ENCODE data around the gene MPIG6B.

MPIG6B gene

DNA sequence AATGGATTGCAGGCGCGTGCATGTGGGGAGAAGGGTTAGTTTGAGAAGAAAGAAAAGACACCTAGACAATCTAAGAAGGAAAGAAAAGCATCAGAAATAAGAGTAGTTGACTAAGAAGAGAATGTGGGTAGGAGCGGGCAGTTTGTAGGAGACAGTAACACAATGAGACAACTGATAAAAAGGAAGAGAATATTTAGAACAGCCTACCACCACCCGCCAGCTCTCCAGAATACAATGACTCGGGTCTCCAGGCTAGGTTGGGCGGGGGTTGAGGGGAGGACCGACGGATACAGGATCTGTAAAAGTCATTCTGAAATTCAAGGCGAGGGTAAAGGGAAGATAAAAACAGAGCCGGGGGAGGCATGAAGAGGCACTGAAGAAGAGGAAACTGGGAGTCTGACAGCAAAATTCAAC, 20.8 kb upstream of the MPIG6B start:
- TF ChIP-seq, protein P1, sequence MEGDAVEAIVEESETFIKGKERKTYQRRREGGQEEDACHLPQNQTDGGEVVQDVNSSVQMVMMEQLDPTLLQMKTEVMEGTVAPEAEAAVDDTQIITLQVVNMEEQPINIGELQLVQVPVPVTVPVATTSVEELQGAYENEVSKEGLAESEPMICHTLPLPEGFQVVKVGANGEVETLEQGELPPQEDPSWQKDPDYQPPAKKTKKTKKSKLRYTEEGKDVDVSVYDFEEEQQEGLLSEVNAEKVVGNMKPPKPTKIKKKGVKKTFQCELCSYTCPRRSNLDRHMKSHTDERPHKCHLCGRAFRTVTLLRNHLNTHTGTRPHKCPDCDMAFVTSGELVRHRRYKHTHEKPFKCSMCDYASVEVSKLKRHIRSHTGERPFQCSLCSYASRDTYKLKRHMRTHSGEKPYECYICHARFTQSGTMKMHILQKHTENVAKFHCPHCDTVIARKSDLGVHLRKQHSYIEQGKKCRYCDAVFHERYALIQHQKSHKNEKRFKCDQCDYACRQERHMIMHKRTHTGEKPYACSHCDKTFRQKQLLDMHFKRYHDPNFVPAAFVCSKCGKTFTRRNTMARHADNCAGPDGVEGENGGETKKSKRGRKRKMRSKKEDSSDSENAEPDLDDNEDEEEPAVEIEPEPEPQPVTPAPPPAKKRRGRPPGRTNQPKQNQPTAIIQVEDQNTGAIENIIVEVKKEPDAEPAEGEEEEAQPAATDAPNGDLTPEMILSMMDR (IDR thresholded peaks at IDR 0.05), result no peak
- no peak for DNase-seq

DNA sequence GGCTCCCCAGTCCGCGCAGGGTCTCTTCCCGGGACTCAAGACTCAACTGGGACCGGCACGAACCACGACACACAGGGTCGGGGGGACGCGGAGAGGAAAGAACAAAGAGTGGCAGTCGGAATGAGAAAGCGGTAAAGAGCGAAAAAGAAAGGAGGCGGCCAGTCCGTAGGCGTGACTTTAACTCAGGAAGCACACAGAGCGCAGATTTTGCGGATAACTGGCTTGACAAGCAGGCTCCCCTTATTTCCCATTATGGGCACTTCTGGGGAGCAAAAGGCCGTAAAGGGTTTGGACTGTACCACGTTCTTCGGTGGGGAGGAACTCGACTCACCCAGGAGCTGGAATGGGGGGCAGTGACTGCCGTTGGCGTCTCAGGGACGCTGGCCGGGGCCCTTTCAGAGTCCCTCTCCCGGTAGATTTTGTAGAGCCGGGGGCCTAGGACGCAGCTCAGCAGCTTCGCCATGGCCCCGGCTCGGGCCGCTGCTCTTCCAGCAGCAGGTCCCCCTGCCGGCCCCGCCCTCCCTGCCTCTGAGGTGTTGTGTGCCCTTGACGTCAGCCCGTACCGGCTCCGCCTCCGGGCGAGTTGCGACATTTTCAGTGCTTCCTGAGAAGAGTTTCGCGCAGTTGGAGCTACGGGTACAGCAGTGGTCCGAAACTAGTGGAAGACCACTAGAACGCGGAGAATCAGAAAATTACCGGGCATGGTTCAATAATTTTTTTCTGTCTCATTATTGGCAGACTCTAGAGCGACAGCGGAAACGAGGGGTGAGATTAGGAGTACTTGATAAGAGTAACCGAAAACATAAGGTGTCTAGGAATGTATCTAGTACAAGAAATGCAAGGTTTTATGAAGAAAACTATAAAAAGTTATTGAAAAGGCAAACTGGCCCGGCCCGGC, 20.1 kb upstream of the MPIG6B start, which contains the start of gene ABHD16A:
Gene ABHD16A (minus strand): TSS at position 506 of the 898 bp plus-strand sequence. CDS start 43 bp downstream, at position 463.
- Histone ChIP-seq H3K27me3 (no peaks in the 10 kb centered on the region), H3K27ac (peak within 1 kb of the TSS; percentile 94 to 99), H3K4me3 (peak within 1 kb of the TSS; percentile 79 to 95), H3K9me3 (no peaks in the 10 kb centered on the region), H3K4me1 (peaks cover 6 to 27% (median 23%) of the 10 kb centered on the region in 4 donors), H3K36me3 (peaks cover 0 to 20% (median 4%) of the 10 kb centered on the region in 3 donors)
- TF ChIP-seq, protein P1 (IDR thresholded peaks at IDR 0.05), result peak in 1 of 2 experiments; percentile 15
- intact Hi-C loops (cut with DNase I; ENCODE audit: low total_unique reads), result loop anchor here (5.0 kb wide), 1 partner anchor 34 kb away; the partner anchor contains the start of gene CLIC1
- peak; percentile 99 to 100 for DNase-seq

More for the DNA sequence above, 20.8 kb upstream of the MPIG6B start:
- peaks cover 6 to 27% (median 23%) of the 10 kb centered on the region in 4 donors for H3K4me1 ChIP-seq
- peak overlapping the region; percentile 79 to 95 for H3K4me3 ChIP-seq
- peak overlapping the region; percentile 94 to 99 for H3K27ac ChIP-seq
- intact Hi-C loops (cut with DNase I; ENCODE audit: low total_unique reads), result loop anchor here (5.0 kb wide), 1 partner anchor 35 kb away; the partner anchor contains the start of gene CLIC1
- H3K36me3 ChIP-seq, result peaks cover 0 to 27% (median 4%) of the 10 kb centered on the region in 3 donors
- no peaks in the 10 kb centered on the region for H3K27me3 ChIP-seq
- H3K9me3 ChIP-seq, result no peaks in the 10 kb centered on the region

DNA sequence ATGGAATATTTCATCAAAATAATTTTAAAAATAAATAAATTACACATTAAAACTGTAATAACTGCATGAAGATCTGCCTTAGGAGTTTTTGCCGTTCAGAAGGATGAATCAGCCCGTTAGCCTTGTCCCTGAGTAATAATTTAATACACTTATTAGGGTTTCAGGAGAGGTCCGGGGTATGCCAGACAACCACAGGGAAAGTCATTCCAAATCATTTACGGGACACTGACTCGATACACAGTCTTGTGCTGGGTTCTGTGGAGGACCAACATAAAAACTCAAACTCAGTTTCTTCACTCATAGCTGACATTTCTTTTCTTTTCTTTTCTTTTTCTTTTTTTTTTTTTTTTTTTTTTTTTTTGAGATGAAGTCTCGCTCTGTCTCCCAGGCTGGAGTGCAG, 17.2 kb upstream of the MPIG6B start:
- Histone ChIP-seq H3K4me3 (no peak overlapping the region), H3K9me3 (no peaks in the 10 kb centered on the region), H3K27ac (no peak overlapping the region), H3K27me3 (peaks cover 0 to 13% of the 10 kb centered on the region in 2 donors), H3K4me1 (peaks cover 6 to 22% (median 19%) of the 10 kb centered on the region in 4 donors), H3K36me3 (no peaks in the 10 kb centered on the region)
- DNase-seq, result no peak
- TF ChIP-seq, protein P1 (IDR thresholded peaks at IDR 0.05), result no peak
- intact Hi-C loops (cut with DNase I; ENCODE audit: low total_unique reads), result no loop called here

DNA sequence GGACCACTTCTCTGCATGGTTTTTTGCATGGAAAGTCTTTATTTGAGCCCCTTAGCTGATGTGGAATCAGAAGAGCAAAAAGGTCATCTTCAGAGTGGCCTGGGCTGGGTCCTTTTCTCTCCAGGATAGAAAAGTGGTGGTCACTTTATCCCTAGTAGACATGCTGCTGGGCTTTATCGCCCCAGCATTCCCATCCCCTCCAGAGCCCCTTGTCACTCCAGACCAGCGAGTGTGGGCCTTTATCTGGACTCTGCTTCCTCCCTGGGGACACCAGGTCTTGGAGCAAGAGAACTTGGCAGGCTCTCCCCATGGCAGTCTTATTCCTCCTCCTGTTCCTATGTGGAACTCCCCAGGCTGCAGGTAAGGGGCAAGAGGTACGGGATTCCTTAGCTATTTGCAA, 16.6 kb upstream of the MPIG6B start, which contains the start of gene LY6G6F:
Gene LY6G6F (plus strand): TSS at position 268 of the 400 bp plus-strand sequence. CDS start 41 bp downstream, at position 309.
- peaks cover 6 to 16% (median 13%) of the 10 kb centered on the region in 4 donors for H3K4me1 ChIP-seq
- TF ChIP-seq, protein P1 (IDR thresholded peaks at IDR 0.05), result no peak
- H3K27ac ChIP-seq, result no peak within 1 kb of the TSS
- H3K9me3 ChIP-seq, result no peaks in the 10 kb centered on the region
- H3K4me3 ChIP-seq, result no peak within 1 kb of the TSS
- intact Hi-C loops (cut with DNase I; ENCODE audit: low total_unique reads), result no loop called here
- H3K36me3 ChIP-seq, result no peaks in the 10 kb centered on the region
- DNase-seq, result no peak
- H3K27me3 ChIP-seq, result peaks cover 0 to 18% of the 10 kb centered on the region in 2 donors

DNA sequence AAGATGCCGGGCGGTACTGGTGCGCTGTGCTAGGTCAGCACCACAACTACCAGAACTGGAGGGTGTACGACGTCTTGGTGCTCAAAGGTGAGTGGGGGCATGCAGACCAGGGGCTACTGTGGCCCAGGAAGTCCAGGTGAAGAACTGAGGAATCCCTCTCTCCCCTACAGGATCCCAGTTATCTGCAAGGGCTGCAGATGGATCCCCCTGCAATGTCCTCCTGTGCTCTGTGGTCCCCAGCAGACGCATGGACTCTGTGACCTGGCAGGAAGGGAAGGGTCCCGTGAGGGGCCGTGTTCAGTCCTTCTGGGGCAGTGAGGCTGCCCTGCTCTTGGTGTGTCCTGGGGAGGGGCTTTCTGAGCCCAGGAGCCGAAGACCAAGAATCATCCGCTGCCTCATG, 15.5 kb upstream of the MPIG6B start:
- DNase-seq, result no peak
- H3K27me3 ChIP-seq, result peaks cover 0 to 28% of the 10 kb centered on the region in 2 donors
- H3K27ac ChIP-seq, result no peak overlapping the region
- intact Hi-C loops (cut with DNase I; ENCODE audit: low total_unique reads), result no loop called here
- H3K4me1 ChIP-seq, result peaks cover 5 to 8% (median 6%) of the 10 kb centered on the region in 4 donors
- no peaks in the 10 kb centered on the region for H3K9me3 ChIP-seq
- no peak overlapping the region for H3K4me3 ChIP-seq
- no peaks in the 10 kb centered on the region for H3K36me3 ChIP-seq
- TF ChIP-seq, protein P1 (IDR thresholded peaks at IDR 0.05), result no peak

All from tibial artery (tissue), 4 donors.